Activated B cell treated with CpG ODN at 0.5 μM for 24 hours (primary cell): ENCODE data around the gene LCMT2. TPM values are rescaled to one million over a fixed set of nuclear protein-coding genes. Genes with fewer than 3 reads are reported as not detected.
"Not testable (repeated sequence)": the region's sequence is repeated elsewhere in the genome, so short reads cannot be mapped to it uniquely, and the experiment has no call there.

Experiments
- ATAC-seq: fragments of 200-7000 bp; cut with Tn5 transposase; one replicate; pipeline ENCODE4 v1.10.0; 2021; ENCODE audit warnings: low read depth, mild to moderate bottlenecking, moderate library complexity
- CTCF ChIA-PET: fragments of 350-600 bp; sonication (Branson Sonifier 250); formaldehyde crosslinking; loops from one replicate; lab custom pipeline; 2021; ENCODE audit warnings: antibody characterized with exemption; lab: Charles Lee
- POLR2A ChIA-PET: fragments of 350-600 bp; sonication (Branson Sonifier 250); formaldehyde crosslinking; loops from one replicate; lab custom pipeline; 2021; ENCODE audit warnings: antibody characterized with exemption; lab: Charles Lee
- DNase-seq: peaks from one replicate; pipeline ENCODE4 v3.0.0; 2022
- H3K27ac Mint-ChIP-seq: one replicate; pipeline ENCODE4 v1.8.0; 2020; ENCODE audit warnings: mixed read lengths
- H3K27me3 Mint-ChIP-seq: one replicate; pipeline ENCODE4 v1.8.0; 2021; ENCODE audit warnings: mixed read lengths
- H3K36me3 Mint-ChIP-seq: one replicate; pipeline ENCODE4 v1.8.0; 2021; ENCODE audit warnings: low read depth, mixed read lengths
- H3K4me1 Mint-ChIP-seq: one replicate; pipeline ENCODE4 v1.8.0; 2021; ENCODE audit warnings: mixed read lengths
- H3K4me3 Mint-ChIP-seq: one replicate; pipeline ENCODE4 v1.8.0; 2020; ENCODE audit warnings: mild to moderate bottlenecking, mixed read lengths
- H3K9me3 Mint-ChIP-seq: one replicate; pipeline ENCODE4 v1.8.0; 2020; ENCODE audit warnings: mixed read lengths
- CTCF ChIP-seq: fragments of 200-600 bp; IDR thresholded peaks from one replicate; pipeline ENCODE4 v1.8.0; 2022; ENCODE audit warnings: antibody characterized with exemption, mild to moderate bottlenecking
- intact Hi-C: fragments of 100-400 bp; cut with micrococcal nuclease; formaldehyde crosslinking; loops from one replicate; pipeline ENCODE4 v1.15.1; 2024
- total RNA-seq: library from RNA; stranded (reverse); gene quantifications from 2 replicates; pipeline ENCODE4 v1.2.3, GENCODE V29; 2022

LCMT2 gene
- total RNA-seq, 1 donor from 2014 or later, result 17.1 TPM

- POLR2A ChIA-PET, result no interaction called here
- intact Hi-C loops, result no loop called here
- Mint-ChIP-seq H3K4me3 (no peak overlapping the region), H3K36me3 (no peaks in the 10 kb centered on the region), H3K27ac (no peak overlapping the region), H3K4me1 (no peaks in the 10 kb centered on the region), H3K27me3 (peaks cover 36% of the 10 kb centered on the region), H3K9me3 (no peaks in the 10 kb centered on the region)
- TF ChIP-seq CTCF, result no peak
- no peak for DNase-seq
- CTCF ChIA-PET, result no interaction called here
- no peak for ATAC-seq
Measured at GRCh38 chr15:43299411-43299810, 31.0 kb downstream of the LCMT2 start.

GRCh38 chr15:43294091-43294706 lies 36.2 kb downstream of the LCMT2 start:
- no peak for TF ChIP-seq CTCF
- Mint-ChIP-seq H3K9me3 (no peaks in the 10 kb centered on the region), H3K36me3 (no peaks in the 10 kb centered on the region), H3K27me3 (peaks cover 44% of the 10 kb centered on the region), H3K27ac (no peak overlapping the region), H3K4me3 (no peak overlapping the region), H3K4me1 (peaks cover 5% of the 10 kb centered on the region)
- ATAC-seq (no peak), DNase-seq (no peak)
- ChIA-PET POLR2A (no interaction called here), CTCF (no interaction called here)
- intact Hi-C loops, result no loop called here

GRCh38 chr15:43293432-43293831 lies 36.9 kb downstream of the LCMT2 start:
- peaks cover 5% of the 10 kb centered on the region for H3K4me1 Mint-ChIP-seq
- DNase-seq (no peak), ATAC-seq (peak; percentile 85)
- no peaks in the 10 kb centered on the region for H3K9me3 Mint-ChIP-seq
- no peak overlapping the region for H3K27ac Mint-ChIP-seq
- TF ChIP-seq CTCF, result no peak
- ChIA-PET POLR2A (no interaction called here), CTCF (no interaction called here)
- H3K4me3 Mint-ChIP-seq, result no peak overlapping the region
- H3K36me3 Mint-ChIP-seq, result no peaks in the 10 kb centered on the region
- H3K27me3 Mint-ChIP-seq, result peaks cover 44% of the 10 kb centered on the region
- intact Hi-C loops, result no loop called here

GRCh38 chr15:43292375-43293078 lies 37.8 kb downstream of the LCMT2 start:
- Mint-ChIP-seq H3K36me3 (no peaks in the 10 kb centered on the region), H3K9me3 (no peaks in the 10 kb centered on the region), H3K27me3 (peaks cover 39% of the 10 kb centered on the region), H3K27ac (no peak overlapping the region), H3K4me3 (no peak overlapping the region), H3K4me1 (peaks cover 5% of the 10 kb centered on the region)
- DNase-seq (no peak), ATAC-seq (no peak)
- ChIA-PET CTCF (interaction anchor here (0.7 to 1.5 kb wide), 2 partner anchors 67 to 88 kb away, joined by 3 read pairs; no protein-coding TSS in a partner anchor), POLR2A (no interaction called here)
- intact Hi-C loops, result no loop called here
- TF ChIP-seq CTCF, result no peak

- ATAC-seq, H3K27ac Mint-ChIP-seq, POLR2A ChIA-PET, H3K36me3 Mint-ChIP-seq, DNase-seq, H3K4me3 Mint-ChIP-seq, H3K9me3 Mint-ChIP-seq, CTCF ChIA-PET, intact Hi-C loops: not testable (repeated sequence)
- Mint-ChIP-seq H3K27me3 (peaks cover 19% of the 10 kb centered on the region), H3K4me1 (peaks cover 11% of the 10 kb centered on the region)
Measured at GRCh38 chr15:43289656-43290055, 40.7 kb downstream of the LCMT2 start.
